HepG2 (cell line): ENCODE data around the gene ZBTB7A. TPM values are rescaled to one million over a fixed set of nuclear protein-coding genes. Genes with fewer than 3 reads are reported as not detected.

Experiments
- DBP ChIP-seq: sonication (generic); formaldehyde crosslinking; IDR thresholded peaks from 2 replicates; pipeline ENCODE4 v1.4.0; 2020; ENCODE audit warnings: missing genetic modification reagents; ENCODE audit errors: not compliant biosample characterization
- FOXO4 ChIP-seq: sonication (generic); formaldehyde crosslinking; conservative IDR thresholded peaks from 2 replicates; pipeline ENCODE4 v1.8.1; 2023; ENCODE audit warnings: missing genetic modification reagents
- HDAC1 ChIP-seq: sonication (generic); formaldehyde crosslinking; IDR thresholded peaks from 2 replicates; pipeline ENCODE4 v1.5.1; 2020; ENCODE audit warnings: mild to moderate bottlenecking, missing genetic modification reagents
- HHEX ChIP-seq: IDR thresholded peaks from 2 replicates; pipeline ENCODE4 v1.6.1; 2016; ENCODE audit warnings: control low read depth
- IKZF4 ChIP-seq: sonication (generic); formaldehyde crosslinking; IDR thresholded peaks from 2 replicates; pipeline ENCODE4 v1.5.1; 2020; ENCODE audit warnings: borderline replicate concordance, mild to moderate bottlenecking, low read depth, missing genetic modification reagents; ENCODE audit errors: not compliant biosample characterization
- KDM2A ChIP-seq: sonication (generic); formaldehyde crosslinking; IDR thresholded peaks from 2 replicates; pipeline ENCODE4 v1.4.0; 2020; ENCODE audit warnings: low read depth, missing genetic modification reagents, borderline replicate concordance
- KLF12 ChIP-seq: sonication (generic); formaldehyde crosslinking; IDR thresholded peaks from 2 replicates; pipeline ENCODE4 v1.4.0; 2020; ENCODE audit warnings: missing genetic modification reagents, borderline replicate concordance
- MTA3 ChIP-seq: sonication (generic); formaldehyde crosslinking; IDR thresholded peaks from 2 replicates; pipeline ENCODE4 v1.4.0; 2020; ENCODE audit warnings: missing genetic modification reagents
- PAX8 ChIP-seq: sonication (generic); formaldehyde crosslinking; IDR thresholded peaks from 2 replicates; pipeline ENCODE4 v1.8.0; 2022; ENCODE audit warnings: mild to moderate bottlenecking, missing genetic modification reagents, borderline replicate concordance
- POLR2AphosphoS5 ChIP-seq: IDR thresholded peaks from 2 replicates; pipeline ENCODE4 v1.6.1; 2012; ENCODE audit warnings: low read depth, low read length
- SIX4 ChIP-seq: sonication (generic); formaldehyde crosslinking; IDR thresholded peaks from 2 replicates; pipeline ENCODE4 v1.4.0; 2020; ENCODE audit warnings: missing genetic modification reagents
- TBP ChIP-seq: sonication (generic); formaldehyde crosslinking; IDR thresholded peaks from 2 replicates; pipeline ENCODE4 v1.5.0; 2020; ENCODE audit warnings: missing genetic modification reagents
- ZMYM4 ChIP-seq: sonication (generic); formaldehyde crosslinking; IDR thresholded peaks from 2 replicates; pipeline ENCODE4 v1.8.1; 2023; ENCODE audit warnings: mild to moderate bottlenecking, missing genetic modification reagents
- ZNF251 ChIP-seq: sonication (generic); formaldehyde crosslinking; IDR thresholded peaks from 2 replicates; pipeline ENCODE4 v1.9.0; 2021; ENCODE audit warnings: mild to moderate bottlenecking, missing genetic modification reagents
- ZNF503 ChIP-seq: sonication (generic); formaldehyde crosslinking; IDR thresholded peaks from 2 replicates; pipeline ENCODE4 v1.4.0; 2020; ENCODE audit warnings: missing genetic modification reagents
- ZNF7 ChIP-seq: IDR thresholded peaks from 2 replicates; pipeline ENCODE4 v1.6.1; 2016; ENCODE audit warnings: missing biosample characterization, missing genetic modification reagents
- ZNF710 ChIP-seq: sonication (generic); formaldehyde crosslinking; IDR thresholded peaks from 2 replicates; pipeline ENCODE4 v1.5.0; 2020; ENCODE audit warnings: mild to moderate bottlenecking, missing genetic modification reagents, borderline replicate concordance
- ZNF746 ChIP-seq: sonication (generic); formaldehyde crosslinking; IDR thresholded peaks from 2 replicates; pipeline ENCODE4 v1.8.0; 2022; ENCODE audit warnings: mild to moderate bottlenecking, missing genetic modification reagents
- polyA plus RNA-seq, 8 experiments: library from polyadenylated mRNA; depleted of rRNA in 3 of 8; stranded (reverse) in 7 of 8; unstranded in 1 of 8; fragments of >200 nt; fragmentation: Illumina TruSeq in 4 of 8; extraction: Trizol in 4 of 8; gene quantifications; 2 replicates each; pipeline versions ENCODE4 v1.2.1 to v1.2.3, GENCODE V29; 2011 to 2016; ENCODE audit warnings: low read depth in 4 of 8, missing spikeins in 1 of 8, mixed read lengths in 1 of 8; ENCODE audit not compliant: insufficient read depth in 1 of 8
- total RNA-seq, 5 experiments: library from RNA; depleted of rRNA; stranded (reverse); fragments of >200 nt; fragmentation: Illumina TruSeq; extraction: Trizol; gene quantifications; 2 replicates each; pipeline ENCODE4 v1.2.3, GENCODE V29; 2016; ENCODE audit warnings: low read depth in 1 of 5
- TF ChIP-seq, protein P1 (sequence below): sonication (generic); formaldehyde crosslinking; IDR thresholded peaks from 2 replicates; pipeline ENCODE4 v1.5.0; 2020; ENCODE audit warnings: mild to moderate bottlenecking, low read depth, missing genetic modification reagents, borderline replicate concordance
- TF ChIP-seq, protein P2 (sequence below): sonication (generic); formaldehyde crosslinking; IDR thresholded peaks from 2 replicates; pipeline ENCODE4 v1.8.1; 2023; ENCODE audit warnings: mild to moderate bottlenecking, moderate library complexity, missing genetic modification reagents
- TF ChIP-seq, protein P3 (sequence below): sonication (generic); formaldehyde crosslinking; IDR thresholded peaks from 2 replicates; pipeline ENCODE4 v1.5.0; 2020; ENCODE audit warnings: missing genetic modification reagents
- TF ChIP-seq, protein P4 (sequence below): sonication (generic); formaldehyde crosslinking; IDR thresholded peaks from 2 replicates; pipeline ENCODE4 v1.4.0; 2020; ENCODE audit warnings: missing genetic modification reagents

The ZBTB7A gene
- total and polyA plus RNA-seq, 2 of the 13 experiments (the other 11 are each of a cell fraction or from before 2014, with no cell fraction given), result 3.6 to 4.0 TPM

DNA sequence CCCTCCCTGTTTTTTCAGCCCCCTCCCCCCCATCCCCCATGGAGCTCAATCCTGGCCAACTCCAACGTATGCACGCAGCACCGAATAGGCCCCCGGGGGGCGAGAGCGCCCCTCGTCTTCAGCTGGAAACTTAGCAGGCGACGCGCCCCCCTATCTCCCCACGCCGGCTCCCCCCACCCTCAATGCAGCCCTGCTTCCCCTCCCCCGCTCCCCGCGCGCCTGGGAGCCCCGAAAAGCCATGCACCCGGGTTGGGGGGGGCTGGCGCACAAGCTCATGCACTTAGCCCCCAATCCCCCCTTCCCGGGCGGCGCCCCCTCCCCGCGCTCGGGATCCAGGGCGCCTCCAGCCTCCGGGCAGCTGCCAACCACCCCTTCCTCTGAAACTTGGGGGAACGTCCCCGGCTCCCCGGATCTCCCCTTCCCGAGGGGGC lies 508 bp downstream of the ZBTB7A start (continued):
- TF ChIP-seq, protein P1, sequence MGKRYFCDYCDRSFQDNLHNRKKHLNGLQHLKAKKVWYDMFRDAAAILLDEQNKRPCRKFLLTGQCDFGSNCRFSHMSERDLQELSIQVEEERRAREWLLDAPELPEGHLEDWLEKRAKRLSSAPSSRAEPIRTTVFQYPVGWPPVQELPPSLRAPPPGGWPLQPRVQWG (CRISPR knock-in tag), result no peak
- no peak for TF ChIP-seq PAX8
- TF ChIP-seq HDAC1, result no peak
- no peak for TF ChIP-seq IKZF4 (CRISPR knock-in tag)
- 0 out of 2 replicates have a peak, but pooled peaks have one; percentile 1 for TF ChIP-seq TBP (CRISPR knock-in tag)
- no peak for TF ChIP-seq ZNF746 (CRISPR knock-in tag)
- TF ChIP-seq ZNF251 (CRISPR knock-in tag), result no peak
- no peak for TF ChIP-seq MTA3 (CRISPR knock-in tag)
- TF ChIP-seq POLR2AphosphoS5, result peak; percentile 72
- no peak for TF ChIP-seq HHEX (CRISPR knock-in tag)
- TF ChIP-seq, protein P2, sequence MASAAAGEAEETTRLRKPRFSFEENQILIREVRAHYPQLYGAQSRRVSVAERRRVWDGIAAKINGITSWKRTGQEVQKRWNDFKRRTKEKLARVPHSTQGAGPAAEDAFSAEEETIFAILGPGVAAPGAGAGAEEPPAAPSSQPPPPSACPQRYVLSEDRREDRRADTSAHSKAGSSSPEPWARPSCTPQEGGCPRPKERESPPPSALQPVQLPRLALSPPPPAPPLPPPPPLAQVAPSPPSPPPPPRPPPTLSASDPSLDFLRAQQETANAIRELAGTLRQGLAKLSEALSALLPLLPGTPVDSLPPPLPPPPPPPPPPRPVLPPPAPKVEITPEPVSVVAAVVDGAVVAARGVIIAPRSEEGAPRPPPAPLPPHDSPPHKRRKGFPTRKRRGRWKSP (CRISPR knock-in tag), result no peak
- TF ChIP-seq KDM2A (CRISPR knock-in tag), result peak; percentile 20; the same call in 1 of the 2 replicates
- TF ChIP-seq DBP (CRISPR knock-in tag), result no peak
- TF ChIP-seq ZNF7 (CRISPR knock-in tag), result no peak
- no peak for TF ChIP-seq ZNF503 (CRISPR knock-in tag)
- TF ChIP-seq SIX4 (CRISPR knock-in tag), result no peak
- no peak for TF ChIP-seq FOXO4 (CRISPR knock-in tag)
- no peak for TF ChIP-seq ZNF710
- peak; percentile 6; the same call in 1 of the 2 replicates for TF ChIP-seq KLF12 (CRISPR knock-in tag)
- TF ChIP-seq, protein P3, sequence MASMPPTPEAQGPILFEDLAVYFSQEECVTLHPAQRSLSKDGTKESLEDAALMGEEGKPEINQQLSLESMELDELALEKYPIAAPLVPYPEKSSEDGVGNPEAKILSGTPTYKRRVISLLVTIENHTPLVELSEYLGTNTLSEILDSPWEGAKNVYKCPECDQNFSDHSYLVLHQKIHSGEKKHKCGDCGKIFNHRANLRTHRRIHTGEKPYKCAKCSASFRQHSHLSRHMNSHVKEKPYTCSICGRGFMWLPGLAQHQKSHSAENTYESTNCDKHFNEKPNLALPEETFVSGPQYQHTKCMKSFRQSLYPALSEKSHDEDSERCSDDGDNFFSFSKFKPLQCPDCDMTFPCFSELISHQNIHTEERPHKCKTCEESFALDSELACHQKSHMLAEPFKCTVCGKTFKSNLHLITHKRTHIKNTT (CRISPR knock-in tag), result no peak
- no peak for TF ChIP-seq ZMYM4
- TF ChIP-seq, protein P4, sequence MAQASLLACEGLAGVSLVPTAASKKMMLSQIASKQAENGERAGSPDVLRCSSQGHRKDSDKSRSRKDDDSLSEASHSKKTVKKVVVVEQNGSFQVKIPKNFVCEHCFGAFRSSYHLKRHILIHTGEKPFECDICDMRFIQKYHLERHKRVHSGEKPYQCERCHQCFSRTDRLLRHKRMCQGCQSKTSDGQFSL (CRISPR knock-in tag), result no peak; the same call in none of the 2 replicates
